ENCODE results near the gene ADAT3.

The ADAT3 gene

DNA sequence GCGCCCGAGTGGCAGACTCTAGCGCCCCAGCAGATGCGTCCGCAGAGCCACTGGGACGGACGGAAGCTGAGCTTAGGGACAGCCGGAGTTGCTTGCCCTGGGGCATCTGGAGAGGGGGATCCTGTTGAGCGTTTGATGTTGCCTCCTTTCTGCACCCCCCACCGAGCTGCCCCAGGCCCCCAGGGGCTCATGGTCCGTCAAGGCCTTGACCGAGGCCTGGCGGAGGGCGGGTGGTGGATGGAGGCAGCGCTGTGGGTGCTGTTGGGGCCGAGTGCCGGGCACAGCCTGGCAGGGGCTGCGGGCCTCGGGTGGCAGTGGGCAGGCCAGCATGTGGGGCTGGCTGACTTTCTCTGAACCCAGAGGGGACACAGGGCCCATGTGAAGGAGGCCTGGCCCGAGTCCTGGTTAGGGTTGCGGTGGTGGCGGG lies 38.5 kb downstream of the ADAT3 start:
- no peak for DNase-seq

DNA sequence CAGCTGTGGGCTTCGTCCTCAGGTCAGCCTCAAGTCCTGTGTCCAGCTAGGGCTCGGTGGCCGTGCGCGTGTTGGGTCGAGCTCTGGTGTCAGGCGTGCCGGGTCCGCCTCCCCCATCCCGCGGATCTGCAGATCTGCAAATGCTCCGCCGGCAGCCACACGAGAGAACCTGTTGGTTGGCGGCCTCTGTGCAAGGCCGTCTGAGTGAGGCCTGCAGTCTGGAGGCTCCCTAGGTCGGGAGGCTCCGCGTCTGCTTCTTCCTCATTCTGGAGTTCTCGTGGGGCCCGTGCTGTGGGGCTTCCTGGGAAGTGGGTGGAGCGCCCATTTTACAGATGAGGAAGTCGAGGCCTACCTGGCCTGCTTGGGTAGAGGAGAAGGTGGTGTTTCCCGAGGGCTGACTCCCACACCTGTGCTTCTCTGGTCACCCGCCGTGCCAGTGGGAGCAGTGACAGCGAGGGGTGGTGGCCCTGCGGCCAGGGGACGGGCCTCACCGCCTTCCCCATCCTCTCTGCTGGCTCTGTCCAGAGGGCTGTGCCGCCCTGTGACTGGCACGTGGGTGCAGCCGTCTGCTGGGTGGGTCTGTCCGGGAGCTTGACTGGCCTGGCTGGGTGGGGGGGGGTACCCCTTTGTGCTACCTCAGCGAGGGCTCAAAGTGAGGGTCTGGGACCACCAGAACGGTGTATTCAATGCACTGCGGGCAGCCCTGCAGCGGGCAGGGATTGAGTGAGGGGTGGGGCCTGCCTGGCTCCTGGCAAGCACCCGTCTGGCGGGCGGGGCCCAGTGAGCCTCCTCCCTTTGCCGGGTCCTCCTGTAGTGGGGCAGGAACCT lies 39.1 kb downstream of the ADAT3 start:
- DNase-seq: no peak

DNA sequence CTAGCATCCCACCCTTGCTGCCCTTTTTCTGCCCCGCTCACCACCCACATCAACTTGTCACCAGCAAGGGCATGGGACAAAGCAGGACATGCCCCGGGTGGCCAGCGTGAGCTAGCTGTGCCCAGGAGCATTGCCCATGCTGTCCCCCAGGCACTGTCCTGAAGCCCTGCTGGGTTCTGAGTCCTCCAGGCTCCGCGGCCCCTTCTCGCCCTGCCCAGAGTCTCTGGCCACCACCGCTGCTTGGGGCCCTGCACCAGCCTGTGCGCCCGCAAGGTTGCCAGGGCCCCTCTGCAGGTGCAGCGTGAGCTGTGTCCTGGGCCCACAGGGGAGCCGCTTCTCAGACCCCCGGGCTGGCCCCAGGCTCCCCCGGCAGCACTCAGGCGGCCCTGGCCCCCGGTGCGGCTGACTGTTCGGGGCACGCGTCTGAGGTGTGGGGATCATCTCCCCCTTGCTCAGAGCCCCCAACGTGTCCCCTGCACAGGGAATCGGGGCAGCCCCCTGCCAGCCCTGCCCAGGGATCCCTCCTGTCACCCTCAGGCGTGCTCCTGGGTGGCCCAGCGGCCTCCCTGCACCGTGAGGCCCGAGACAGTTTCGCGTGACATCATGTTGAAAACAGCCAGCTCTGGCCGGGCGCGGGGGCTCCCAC lies 39.8 kb downstream of the ADAT3 start:
- DNase-seq: no peak

DNA sequence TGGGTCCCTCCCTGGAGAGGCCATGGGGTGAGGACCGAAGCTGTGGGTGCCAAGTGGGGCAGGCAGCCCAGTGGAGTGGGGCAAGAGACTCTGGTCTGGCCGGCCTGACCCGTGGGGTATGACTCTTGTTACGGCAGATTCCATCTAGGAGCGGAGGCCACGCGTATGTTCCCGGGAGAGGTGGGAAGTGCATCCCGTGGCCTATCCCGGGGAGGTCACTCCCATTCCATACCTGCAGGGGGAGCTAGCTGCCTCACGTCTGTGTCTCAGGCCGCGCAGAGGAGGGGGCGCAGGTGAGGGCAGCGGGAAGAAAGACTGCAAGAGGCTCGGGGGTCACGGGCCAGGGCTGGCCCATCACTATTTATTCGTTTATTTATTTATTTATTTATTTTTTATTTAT lies 40.7 kb downstream of the ADAT3 start:
- no peak for DNase-seq

DNA sequence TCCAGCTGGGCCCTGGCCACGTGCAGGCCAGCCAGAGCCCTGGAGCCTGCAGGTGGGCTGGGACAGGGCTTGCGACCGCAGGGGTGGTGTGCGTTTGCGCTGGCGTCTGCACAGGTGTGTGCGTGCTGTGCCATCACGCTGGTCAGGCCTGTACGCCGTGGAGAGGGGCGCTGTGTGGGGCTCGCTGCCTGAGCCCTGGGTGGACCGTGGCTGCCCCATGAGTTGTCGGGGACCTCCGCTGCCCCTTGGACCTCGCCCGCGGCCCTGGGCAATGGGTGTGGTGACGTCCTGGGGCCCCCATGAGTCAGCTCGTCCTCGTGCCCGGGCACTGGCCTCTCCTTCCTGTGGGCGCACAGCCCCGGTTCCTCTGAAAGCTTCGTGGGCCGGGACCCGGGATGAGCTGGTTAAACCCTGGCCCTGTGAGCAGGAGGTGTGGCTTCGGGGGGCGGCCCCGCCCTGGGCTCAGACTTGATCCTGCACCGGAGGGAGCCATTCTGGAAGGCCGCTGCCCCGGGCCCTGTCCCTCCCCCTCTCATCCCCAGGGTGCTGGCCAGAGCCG lies 42.5 kb downstream of the ADAT3 start:
- DNase-seq: no peak

DNA sequence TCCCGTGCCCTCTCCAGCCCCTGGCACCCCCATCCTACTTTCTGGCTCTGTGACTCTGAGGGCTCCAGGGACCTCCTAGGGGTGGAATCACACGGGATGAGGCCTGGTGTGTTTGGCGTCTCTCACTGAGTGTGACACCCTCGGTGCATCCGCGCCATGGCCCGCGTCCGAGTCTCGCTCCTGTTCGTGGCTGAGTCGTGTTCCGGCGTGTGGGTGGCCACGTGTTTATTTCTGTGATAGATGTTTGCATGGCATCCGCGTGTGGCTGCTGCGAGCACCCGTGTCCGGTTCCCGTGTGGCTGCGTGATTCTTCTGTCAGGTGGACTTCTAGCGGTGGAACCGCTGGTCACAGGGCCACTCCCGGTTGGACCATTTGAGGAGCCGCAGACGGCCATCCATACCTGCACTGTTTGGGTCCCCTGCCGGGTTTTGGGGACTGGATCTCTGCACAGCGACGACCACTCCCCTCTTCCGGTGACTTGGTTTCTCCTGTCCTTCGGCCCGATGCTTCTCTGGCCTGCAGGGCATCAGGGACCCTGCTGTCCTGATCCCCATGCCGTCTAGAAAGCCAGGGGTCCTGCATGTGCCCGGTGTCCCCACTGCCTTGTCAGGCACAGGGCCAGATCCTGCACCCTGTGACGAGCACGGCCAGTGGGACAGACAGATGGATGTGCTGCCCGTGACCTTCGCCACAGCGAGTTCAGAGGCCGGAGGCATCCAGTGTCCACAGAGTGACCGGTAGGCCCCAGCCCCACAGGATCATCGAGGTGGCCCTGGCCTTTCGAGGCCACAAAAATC lies 44.3 kb downstream of the ADAT3 start:
- no peak for DNase-seq

DNA sequence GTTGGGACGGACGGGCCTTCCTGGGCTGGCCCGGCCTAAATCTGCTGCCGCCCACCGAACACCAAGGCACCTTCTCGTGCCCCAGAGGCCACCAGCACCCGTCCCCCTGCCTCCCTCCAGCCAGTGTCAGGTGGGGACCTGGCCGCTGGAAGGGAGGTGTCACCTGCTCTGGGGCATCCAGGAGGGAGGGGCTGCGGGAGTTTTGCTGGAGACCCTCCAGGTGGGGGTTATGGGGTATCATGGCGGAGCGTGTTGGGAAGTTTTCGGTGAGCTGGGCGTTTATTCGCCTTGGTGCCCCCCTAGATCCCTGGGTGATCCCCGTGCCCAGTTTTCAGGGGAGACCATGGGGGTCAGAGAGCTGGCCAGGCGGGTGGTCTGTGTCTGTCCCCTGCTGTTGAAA lies 45.4 kb downstream of the ADAT3 start:
- no peak for DNase-seq

DNA sequence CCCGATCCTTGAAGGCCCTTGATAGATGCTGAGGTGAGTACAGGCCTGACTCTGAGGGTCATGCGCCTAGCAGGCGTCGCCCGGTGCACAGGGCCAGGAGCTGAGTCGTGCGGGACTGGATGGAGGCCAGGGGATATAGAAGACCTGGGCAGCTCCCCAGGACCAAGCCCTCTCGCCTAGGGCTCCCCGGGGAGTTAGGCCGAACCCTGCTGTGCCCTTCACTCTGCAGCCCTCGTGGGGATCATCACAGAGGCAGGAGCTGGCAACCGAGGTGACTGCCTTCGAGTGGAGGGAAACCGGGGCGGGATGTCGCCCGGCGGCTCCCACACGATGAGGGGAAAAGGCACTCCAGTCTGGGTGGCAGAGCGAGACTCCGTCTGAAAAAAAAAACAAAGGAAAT lies 47.4 kb downstream of the ADAT3 start:
- no peak for DNase-seq

DNA sequence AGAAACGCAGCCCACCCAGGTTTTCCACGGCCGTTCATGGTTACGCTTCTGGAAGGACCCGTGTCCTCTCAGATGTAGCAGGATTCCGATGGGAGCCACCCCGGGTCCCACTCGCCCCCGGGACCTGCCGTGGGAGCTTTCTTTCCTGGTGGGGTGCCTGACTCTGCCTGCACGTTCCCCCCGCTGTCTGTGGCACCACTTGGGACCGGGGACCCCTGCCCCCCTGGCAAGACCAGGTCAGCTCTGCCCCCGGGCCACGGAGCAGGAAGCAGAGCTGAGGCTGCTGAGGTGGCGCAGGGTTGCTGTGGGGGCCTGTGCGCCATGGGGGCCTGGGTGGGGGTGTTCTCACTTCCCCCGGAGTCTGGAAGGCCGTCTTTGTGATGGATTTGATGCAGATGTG lies 47.8 kb downstream of the ADAT3 start:
- DNase-seq: no peak

DNA sequence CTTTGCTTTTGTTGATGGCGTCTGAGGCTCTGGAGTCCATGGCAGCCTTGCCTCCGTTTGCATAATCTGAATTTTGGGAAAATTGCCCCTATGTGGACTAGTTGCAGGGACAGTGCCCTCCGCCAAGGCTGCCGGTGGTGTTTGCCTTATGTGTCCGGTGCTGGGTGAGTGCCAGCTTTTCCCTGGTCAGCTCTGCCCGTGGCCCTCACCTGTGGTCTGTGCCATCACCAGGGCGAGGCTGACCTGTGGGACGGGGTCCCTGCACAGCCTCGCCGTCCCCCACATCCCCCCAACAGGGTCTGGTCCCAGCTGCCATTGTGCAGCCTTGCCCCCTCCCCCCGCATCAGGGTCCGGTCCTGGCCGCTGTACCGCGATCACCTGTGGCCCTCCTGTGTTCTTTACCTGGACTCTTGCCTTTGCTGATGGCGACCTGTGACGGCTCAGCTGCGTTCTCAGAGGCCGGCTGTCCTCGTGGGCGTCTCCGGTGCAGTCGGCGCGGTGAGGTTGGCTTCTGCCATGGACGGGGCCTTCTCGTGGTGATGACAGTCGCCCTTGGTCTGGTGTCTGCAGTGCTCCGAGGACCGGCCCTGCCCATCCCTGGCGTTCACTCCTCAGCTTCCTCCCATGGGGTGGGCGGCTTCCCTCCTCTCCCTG lies 48.4 kb downstream of the ADAT3 start:
- no peak for DNase-seq

DNA sequence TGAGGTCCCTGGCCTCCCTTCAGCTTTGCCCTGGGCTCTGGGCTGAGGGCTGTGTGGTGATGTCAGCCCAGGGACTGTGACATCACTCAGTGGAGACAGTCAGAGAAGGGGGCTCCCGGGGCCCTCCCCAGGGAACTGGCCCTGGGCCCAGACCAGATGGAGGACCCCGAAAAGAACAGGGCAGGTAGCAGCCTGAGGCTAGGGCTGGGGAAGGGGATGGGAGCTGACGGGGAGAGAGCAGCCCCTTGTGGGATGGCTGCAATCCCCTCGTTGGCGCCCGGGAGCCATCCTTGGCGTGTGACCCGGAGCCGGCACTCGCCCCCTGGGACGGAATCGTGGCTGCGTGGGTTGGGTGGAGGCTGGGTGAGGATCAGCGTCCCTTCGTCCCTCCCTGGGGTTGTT lies 49.3 kb downstream of the ADAT3 start:
- DNase-seq: no peak

DNA sequence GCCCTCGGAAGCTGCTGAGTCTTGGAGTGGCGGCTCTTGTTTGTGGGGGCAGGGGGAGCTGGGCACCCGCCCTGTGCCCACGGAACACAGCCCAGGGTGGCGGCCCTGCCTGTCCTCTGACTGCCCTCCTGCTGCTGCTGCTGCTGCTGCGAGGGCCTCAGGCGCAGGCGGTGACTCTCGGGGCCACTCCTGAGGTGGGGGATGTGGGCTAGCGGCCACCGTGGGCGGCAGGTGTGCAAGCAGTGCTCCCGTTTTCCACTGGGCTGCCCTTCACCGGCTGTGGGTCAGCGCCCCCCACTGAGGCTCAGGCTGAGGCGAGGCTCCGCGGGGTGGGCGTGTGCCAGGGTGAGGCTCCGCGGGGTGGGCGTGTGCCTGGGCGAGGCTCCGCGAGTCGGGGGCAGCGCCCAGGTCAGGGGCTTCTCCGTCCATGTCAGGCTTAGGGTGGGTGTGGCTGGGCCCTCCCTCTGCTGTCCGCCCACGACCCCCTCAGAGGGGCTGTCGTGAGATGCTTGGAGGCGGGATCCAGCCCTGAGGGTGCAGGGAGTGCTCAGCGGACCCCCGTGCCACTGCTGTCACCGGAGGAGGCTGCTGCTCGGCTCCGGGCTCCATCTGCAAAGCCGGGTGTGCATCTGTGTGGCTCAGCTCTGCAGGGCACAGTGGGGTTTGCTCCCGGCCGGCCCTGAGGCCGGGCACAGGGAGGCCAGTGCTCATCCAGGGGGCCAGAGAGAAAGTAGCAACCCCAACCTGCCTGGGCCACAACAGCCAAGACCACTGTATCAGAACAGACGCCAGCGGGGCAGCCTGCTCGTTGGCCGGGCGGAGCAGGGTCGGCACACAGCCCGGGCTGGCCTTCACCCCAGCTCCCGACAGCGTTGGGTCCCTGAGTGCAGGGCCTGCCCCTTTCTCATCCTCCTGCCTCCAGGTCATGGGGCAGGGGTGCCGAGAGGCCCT lies 50.2 kb downstream of the ADAT3 start:
- no peak for DNase-seq

DNA sequence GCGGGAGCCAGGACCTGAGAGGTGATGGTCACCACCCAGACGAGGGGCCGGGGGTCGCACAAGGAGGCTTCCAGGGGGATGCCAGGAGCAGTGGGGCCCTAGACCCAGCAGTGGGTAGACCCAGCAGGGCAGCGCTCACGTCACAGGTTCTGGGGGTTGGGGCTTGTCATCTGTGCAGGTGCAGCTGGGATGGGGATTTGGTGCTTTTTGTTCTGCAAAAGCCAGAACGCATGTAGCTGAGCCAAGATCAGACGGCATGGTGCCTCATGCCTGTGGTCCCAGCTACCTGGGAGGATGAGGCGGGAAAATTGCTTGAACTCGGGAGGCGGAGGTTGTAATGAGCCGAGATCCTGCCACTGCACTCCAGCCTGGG lies 50.9 kb downstream of the ADAT3 start:
- DNase-seq: no peak

DNA sequence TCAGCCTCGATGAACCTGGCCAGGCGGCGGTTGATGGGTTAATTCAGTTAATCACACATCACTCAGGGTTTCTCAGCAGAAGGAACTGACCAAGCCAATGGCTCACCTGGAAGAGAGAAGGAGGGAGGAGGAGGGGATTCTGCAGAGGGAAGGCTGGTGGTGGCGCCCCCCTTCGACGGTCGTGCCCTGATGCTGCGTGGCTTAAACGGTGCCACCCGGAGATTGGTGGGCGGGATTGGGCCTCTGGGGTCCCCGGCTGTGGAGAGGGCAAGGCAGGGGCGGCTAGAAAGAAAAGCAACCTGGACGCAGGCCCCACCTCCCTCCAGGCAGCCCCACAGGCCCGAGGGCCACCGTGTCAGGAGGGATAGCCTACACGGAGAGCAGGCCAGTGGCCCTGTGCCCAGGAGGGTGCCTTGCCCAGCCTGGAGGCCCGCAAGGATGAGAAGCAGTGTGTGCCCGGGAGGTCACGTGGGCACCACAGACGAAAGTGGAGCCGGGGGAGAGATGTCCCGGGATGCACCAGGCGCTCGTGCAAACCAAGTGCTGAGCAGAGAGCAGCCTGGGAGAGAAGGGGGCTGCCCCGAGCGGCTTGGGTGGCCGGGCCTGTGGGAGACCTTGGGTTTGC lies 51.8 kb downstream of the ADAT3 start:
- DNase-seq: no peak

DNA sequence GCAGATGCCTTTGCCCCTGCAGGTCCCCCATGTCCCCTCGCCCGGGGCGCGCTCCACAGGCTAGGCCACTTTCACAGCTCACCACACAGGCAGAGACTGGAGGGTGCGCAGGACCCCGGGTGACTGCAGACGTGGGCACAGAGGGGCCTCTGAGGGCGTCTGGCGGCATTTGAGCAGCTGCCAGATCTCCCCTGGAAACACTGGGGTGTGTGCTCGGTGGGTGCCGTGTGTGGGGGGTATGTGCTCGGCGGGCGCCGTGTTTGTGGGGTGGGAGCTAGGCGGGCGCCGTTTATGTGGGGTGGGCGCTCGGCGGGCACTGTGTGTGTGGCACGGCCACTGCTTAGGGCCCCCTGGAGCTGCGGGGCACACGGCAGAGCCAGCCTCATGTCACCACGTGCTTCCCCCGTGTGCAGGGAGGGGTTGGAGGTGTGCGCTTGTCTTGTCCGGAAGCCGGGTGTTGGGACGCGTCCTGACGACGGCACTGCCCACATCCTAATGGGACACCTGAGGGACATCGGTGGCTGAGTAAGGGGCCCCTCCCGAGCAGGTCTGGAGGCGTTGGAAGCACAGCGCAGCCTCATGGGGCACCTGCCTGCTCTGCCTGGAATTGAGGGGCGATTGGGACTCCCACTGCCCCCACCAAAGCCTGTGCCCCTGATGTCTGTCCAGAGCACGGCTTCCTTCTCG lies 52.5 kb downstream of the ADAT3 start:
- DNase-seq: no peak

DNA sequence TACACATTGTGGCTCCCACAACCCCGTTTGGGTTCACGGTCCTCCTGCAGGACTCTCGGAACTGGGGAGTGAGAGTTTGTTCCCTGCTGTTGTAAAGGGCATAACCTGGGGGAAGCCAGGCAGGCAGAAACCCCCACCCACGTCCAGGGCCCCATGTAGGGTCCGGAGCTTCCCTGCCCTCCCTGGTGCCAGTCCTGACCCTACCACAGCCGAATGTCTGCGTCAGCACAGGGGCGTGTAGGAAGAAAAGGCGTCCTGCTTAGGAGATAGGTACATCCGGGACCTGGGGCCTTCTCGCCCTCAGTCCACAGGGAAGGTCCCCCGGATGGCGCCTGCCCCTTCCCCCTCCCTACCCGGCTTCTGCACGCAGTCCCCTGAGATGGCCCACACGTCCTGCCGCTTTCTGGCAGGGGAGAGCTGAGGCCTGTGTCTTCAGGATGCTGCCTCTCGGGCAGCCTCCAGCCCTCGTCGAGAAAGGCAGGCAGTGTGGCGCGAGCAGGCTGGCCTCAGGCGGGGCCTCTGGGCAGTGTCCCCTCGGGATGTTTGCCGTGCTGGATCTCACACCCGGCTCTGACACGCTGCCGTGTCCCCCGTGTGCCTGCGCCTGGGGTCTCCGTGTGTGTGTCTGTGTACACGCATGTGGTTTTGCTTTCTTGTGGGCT lies 54.9 kb downstream of the ADAT3 start:
- DNase-seq: no peak

DNA sequence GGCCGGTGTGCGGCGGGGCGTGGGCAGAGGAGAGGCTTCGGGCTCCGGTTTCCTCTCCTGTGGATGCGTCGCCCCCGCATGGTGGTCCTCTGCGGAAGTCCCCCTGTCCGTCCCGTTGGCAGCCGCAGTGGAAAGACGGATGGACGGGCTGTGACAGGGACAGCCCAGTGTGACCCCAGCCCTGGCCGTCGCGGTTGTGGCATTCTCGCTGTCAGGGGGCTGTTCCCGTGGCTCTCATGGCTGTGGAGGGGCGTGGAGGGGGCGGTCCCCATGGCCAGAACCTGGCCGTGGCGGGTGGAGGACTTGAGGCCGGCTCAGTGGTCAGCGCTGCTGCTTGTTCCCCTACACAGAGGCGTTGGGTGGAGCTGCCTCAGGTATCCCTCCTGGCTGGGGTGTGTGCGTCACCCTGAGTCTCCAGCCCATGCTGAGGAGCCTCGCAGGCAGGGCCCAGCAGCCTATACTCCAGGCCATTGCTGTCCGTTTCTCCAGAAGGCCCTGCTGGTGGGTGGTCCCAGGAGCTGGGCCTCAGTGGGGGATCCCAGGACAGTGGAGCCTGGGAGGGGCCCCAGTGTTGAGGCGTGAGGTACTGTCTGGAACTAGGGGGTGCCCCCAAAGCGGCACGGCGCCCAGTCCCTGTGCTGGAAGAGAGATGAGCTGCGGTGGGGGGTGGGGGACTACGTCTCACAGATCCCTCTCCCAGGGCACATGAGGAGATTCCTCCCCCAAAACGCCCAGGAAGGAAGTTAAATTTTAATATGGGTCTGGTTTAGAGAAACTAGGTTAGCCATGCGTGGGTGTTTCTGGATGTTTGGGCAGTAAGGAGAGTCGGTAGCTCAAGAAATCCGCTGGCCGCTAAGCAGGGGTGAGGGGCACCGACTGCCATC lies 56.0 kb downstream of the ADAT3 start:
- DNase-seq: no peak

DNA sequence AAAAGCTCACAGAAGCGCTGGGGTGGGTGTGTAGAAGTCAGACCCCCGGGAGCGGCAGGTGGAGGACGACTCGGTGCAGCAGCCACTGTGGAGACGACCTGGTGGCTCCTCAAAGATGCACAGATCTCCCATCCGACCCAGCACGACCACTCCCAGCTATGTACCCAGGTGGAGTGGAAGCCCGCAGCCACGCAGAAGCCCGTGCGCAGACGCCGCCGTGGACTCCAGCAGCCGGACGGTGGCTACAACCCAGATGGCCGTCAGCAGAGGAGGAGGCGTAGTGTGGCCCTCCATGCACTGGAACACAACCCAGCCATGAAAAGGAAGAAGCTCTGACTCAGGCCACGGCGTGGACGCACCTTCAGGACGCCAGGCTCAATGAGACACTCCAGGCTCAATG lies 57.5 kb downstream of the ADAT3 start:
- DNase-seq: no peak
